IPS DF 4.7 (cell line): ENCODE results near the gene NAA15.
"Not testable (repeated sequence)": the region's sequence is repeated elsewhere in the genome, so short reads cannot be mapped to it uniquely, and the experiment has no call there.

Source experiments
- DNase-seq: peaks from one replicate; pipeline ENCODE4 v3.0.0-alpha.2; 2013; ENCODE audit warnings: low spot score; ENCODE audit errors: extremely low read depth

Gene NAA15

GRCh38 chr4:139450586-139450985, 149.3 kb downstream of the NAA15 start:
- no peak for DNase-seq

GRCh38 chr4:139451997-139452396, 150.7 kb downstream of the NAA15 start:
- DNase-seq: no peak

GRCh38 chr4:139453041-139453370, 151.7 kb downstream of the NAA15 start:
- no peak for DNase-seq

GRCh38 chr4:139453371-139454110, 152.2 kb downstream of the NAA15 start:
- DNase-seq: peak; percentile 75

GRCh38 chr4:139454111-139455045, 153.1 kb downstream of the NAA15 start, which contains the start of gene RAB33B:
TSS of gene RAB33B (plus strand) at chr4:139454121. CDS start at chr4:139454196, 75 bp downstream.
- no peak for DNase-seq

- no peak for DNase-seq
Observed at GRCh38 chr4:139455126-139455538, 153.8 kb downstream of the NAA15 start.

GRCh38 chr4:139457318-139457717, 156.0 kb downstream of the NAA15 start:
- DNase-seq: no peak

- no peak for DNase-seq
Observed at GRCh38 chr4:139458543-139458942, 157.2 kb downstream of the NAA15 start.

GRCh38 chr4:139458999-139459398, 157.7 kb downstream of the NAA15 start:
- DNase-seq: no peak

GRCh38 chr4:139460565-139460964, 159.3 kb downstream of the NAA15 start:
- DNase-seq: no peak

- DNase-seq: no peak
Observed at GRCh38 chr4:139461022-139461628, 159.8 kb downstream of the NAA15 start.

- DNase-seq: not testable (repeated sequence)
Observed at GRCh38 chr4:139464512-139464911, 163.2 kb downstream of the NAA15 start.

GRCh38 chr4:139465922-139466321, 164.6 kb downstream of the NAA15 start:
- DNase-seq: no peak

GRCh38 chr4:139468756-139469155, 167.5 kb downstream of the NAA15 start:
- not testable (repeated sequence) for DNase-seq

GRCh38 chr4:139469216-139469615, 167.9 kb downstream of the NAA15 start:
- DNase-seq: no peak
